ENCODE data around the gene ANKRD65.
"Not testable (repeated sequence)": the region's sequence is repeated elsewhere in the genome, so short reads cannot be mapped to it uniquely, and the experiment has no call there.

The ANKRD65 gene

GRCh38 chr1:1455366-1455884, 34.3 kb upstream of the ANKRD65 start:
- no peak overlapping the region for H3K4me3 ChIP-seq (ENCODE audit: low read depth, low read length)
- no peak for DNase-seq (ENCODE audit: low read depth)
- TF ChIP-seq CTCF (IDR thresholded peaks at IDR 0.05; ENCODE audit: low read depth, low read length, missing control alignments) = no peak

DNA sequence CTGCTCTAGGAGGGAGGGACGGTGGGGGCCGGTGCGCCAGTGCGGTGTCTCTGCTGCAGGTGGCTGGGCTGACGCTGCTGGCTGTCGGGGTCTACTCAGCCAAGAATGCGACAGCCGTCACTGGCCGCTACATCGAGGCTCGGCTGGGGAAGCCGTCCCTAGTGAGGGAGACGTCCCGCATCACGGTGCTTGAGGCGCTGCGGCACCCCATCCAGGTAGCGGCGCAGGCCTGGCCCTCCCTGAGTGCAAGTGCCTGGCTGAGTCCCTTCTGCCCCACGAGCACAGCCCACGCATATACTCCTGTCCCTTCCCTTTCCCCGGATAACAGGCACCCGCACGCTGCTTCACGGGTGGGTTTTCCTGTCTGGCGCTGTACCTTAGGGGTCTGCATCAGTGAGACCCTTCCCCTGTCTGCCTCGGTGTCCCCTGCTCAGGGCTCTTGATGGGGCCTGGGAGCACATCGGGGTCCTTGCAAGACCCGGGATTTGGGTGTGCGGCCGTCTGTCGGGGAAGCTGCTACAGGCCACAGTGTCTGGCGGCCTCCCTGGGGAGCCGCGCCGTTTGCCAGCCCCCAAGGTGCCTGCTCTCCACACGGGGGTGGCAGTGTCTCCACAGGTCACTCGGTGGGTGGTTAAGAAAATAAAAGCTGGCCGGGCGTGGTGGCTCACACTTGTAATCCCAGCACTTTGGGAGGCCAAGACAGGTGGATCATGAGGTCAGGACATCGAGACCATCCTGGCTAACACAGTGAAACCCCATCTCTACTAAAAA, 33.4 kb upstream of the ANKRD65 start:
- not testable (repeated sequence) for H3K4me3 ChIP-seq (ENCODE audit: low read depth, low read length); DNase-seq (ENCODE audit: low read depth)

DNA sequence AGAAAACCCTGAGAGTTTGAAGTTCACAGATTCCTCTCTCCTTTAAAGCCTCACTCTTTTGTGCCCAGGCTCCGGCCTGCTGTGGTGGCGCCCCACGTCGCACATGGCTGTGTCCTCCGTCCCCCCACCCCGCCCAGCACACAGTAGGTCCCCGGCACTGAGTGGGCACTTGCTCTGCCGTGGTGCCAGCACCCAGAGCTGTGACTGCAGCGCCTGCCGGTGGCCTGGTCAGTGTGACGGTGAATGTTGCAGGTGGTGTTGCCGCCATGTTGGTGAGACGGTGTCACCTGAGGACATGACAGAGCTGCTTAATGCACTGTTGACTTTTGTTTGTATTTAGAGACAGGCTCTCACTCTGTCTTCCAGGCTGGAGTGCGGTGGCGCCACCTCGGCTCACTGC, 31.8 kb upstream of the ANKRD65 start:
- no peak overlapping the region for H3K4me3 ChIP-seq (ENCODE audit: low read depth, low read length)
- DNase-seq (ENCODE audit: low read depth) = no peak
- TF ChIP-seq CTCF (IDR thresholded peaks at IDR 0.05; ENCODE audit: low read depth, low read length, missing control alignments) = no peak

DNA sequence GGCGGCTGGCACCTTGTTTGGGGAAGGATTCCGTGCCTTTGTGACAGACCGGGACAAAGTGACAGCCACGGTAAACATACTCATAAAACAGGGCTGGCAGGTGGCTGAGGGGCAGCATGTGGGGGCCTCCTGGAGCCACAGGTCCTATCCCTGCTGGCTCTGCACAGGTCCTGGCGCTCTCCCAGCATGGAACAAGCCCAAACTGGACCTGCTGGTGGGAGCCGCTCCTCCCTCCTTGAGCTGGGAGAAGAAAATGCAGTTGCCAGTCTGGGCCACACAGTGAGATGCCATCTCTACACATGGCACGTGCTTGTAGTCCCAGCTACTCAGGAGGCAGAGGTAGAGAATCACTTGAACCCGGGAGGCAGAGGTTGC, 31.3 kb upstream of the ANKRD65 start:
- DNase-seq (ENCODE audit: low read depth); H3K4me3 ChIP-seq (ENCODE audit: low read depth, low read length): not testable (repeated sequence)

DNA sequence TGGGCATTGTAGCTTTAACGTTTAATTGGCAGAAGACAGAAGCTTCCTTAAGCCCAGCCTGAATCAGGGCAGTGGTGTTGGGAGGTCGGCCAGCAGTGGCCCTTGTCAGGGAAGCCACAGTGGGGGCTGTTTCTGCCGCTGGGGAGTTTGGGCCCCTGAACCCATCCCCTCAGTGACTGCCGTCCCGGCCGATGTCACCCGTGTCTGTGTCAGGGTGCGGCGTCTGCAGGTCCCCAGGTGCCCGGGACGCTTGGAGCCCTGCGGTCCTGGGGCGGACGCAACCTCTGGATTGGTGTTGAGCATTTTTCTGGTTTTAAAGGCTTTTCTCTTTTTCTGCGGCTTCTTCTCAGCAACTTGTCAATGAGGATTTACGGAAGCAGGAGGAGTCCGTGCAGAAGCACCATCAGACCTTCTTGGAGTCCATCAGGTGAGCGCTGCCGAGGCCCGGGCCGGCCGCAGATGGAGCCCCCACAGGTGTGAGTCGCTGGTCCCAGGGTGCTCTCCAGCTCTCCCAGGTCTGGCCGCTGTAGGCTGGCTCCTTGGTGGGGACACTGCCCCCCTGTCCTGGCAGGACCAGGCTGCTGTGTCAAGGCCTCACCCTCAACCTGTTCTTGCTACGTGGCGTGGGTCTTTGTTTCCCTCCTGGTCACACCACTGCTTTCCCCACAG, 30.8 kb upstream of the ANKRD65 start:
- DNase-seq (ENCODE audit: low read depth) = no peak
- TF ChIP-seq CTCF (IDR thresholded peaks at IDR 0.05; ENCODE audit: low read depth, low read length, missing control alignments) = no peak
- no peak overlapping the region for H3K4me3 ChIP-seq (ENCODE audit: low read depth, low read length)

GRCh38 chr1:1450616-1451015, 29.5 kb upstream of the ANKRD65 start:
- H3K4me3 ChIP-seq (ENCODE audit: low read depth, low read length); DNase-seq (ENCODE audit: low read depth): not testable (repeated sequence)

DNA sequence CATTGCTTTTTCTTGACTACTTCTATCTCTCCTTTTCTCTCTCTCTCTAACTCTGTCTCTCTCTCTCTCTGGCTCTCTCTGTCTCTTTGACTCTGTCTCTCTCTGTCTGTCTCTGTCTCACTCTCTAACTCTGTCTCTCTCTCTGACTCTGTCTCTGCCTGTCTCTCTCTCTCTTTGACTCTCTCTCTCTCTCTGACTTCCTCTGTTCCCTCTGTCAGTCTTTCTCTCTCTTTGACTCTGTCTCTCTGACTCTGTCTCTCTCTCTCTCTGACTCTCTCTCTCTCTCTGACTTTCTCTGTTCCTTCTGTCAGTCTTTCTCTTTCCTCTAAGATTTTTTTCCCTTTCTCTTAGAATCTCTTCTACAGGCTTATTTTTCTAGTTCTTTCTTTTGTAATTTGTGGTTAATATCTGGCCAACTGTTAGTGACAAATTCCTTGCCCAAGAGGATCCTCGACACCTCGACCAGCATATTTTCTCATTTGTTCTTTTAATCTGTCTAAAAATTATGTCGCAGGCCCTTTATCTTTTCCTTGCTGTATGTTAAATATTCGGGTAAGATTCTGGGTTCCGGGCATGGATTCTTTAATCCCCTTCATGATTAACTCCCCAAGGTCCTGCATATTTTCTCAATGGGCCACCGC, 28.1 kb upstream of the ANKRD65 start, which contains the start of gene ATAD3C:
ATAD3C (plus strand) TSS at position 591 of the 641 bp plus-strand sequence. CDS start 995 bp downstream, outside the sequence.
- no peak within 1 kb of the TSS for H3K4me3 ChIP-seq (ENCODE audit: low read depth, low read length)
- no peak for TF ChIP-seq CTCF (IDR thresholded peaks at IDR 0.05; ENCODE audit: low read depth, low read length, missing control alignments)
- no peak for DNase-seq (ENCODE audit: low read depth)

DNA sequence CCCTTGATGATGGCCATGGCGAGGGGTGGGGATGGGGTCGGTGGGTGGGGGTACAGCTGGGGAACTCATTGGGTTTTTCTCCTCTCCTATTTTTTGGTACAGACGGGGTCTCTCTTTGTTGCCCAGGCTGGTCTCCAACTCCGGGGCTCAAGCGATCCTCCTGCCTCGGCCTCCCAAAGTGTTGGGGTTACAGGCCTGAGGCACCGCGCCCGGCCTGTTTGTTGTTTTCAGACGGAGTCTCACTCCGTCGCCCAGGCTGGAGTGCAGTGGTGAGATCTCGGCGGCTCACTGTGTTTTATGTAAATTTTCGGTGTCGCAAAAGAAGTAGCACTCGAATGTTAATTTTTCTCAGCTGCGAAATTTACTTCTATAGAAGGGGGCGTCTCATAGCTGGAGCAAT, 25.6 kb upstream of the ANKRD65 start:
- DNase-seq (ENCODE audit: low read depth) = not testable (repeated sequence)

More for the DNA sequence above, 25.6 kb upstream of the ANKRD65 start:
- not testable (repeated sequence) for H3K4me3 ChIP-seq (ENCODE audit: low read depth, low read length)

Data from GM12864 (cell line).